Endothelial cell of umbilical vein (primary cell): Measurements from ENCODE around the gene POPDC3. TPM values are rescaled to one million over a fixed set of nuclear protein-coding genes. Genes with fewer than 3 reads are reported as not detected.

Experiments used
- BruUV-seq: library from RNA; stranded (reverse); fragments of 400-500 nt; replicated peaks from 2 replicates; lab custom pipeline; 2021; lab: Mats Ljungman, UMichigan
- CTCF ChIA-PET: fragments of 300-600, 350-600 bp; sonication (Branson Sonifier 250); formaldehyde crosslinking; loops from one replicate; lab custom pipeline; 2021; ENCODE audit warnings: antibody characterized with exemption, inconsistent platforms; lab: Charles Lee
- POLR2A ChIA-PET: fragments of 300-600, 350-600 bp; sonication (Branson Sonifier 250); formaldehyde crosslinking; loops from one replicate; lab custom pipeline; 2021; ENCODE audit warnings: antibody characterized with exemption, inconsistent platforms; lab: Charles Lee
- DNase-seq: peaks from one replicate; pipeline ENCODE4 v3.0.0-alpha.2; 2011; ENCODE audit warnings: low read depth, low spot score
- FAIRE-seq: peaks from 2 replicates; lab custom pipeline; 2011; peaks lifted over from hg19 to GRCh38; lab: Jason Lieb, UNC
- H2AFZ ChIP-seq: 2 replicates; pipeline ENCODE4 v1.6.0; 2012; ENCODE audit warnings: low read depth, low read length, control low read depth, inconsistent platforms
- H3K27ac ChIP-seq: 2 replicates; pipeline ENCODE4 v1.5.1; 2011; ENCODE audit warnings: low read depth, mild to moderate bottlenecking, control low read depth, low read length, moderate library complexity; ENCODE audit not compliant: insufficient read depth
- H3K27me3 ChIP-seq, 2 experiments: 2 replicates each; pipeline versions ENCODE4 v1.6.0 to v1.6.1; 2011; ENCODE audit warnings: low read length in 2 of 2, mixed read lengths in 1 of 2; ENCODE audit not compliant: control insufficient read depth in 2 of 2, insufficient read depth in 2 of 2
- H3K36me3 ChIP-seq, 2 experiments: 2 replicates in 1 of 2; 3 replicates in 1 of 2; pipeline ENCODE4 v1.5.1; 2011; ENCODE audit warnings: low read length in 2 of 2, mild to moderate bottlenecking in 1 of 2, moderate library complexity in 1 of 2; ENCODE audit not compliant: control insufficient read depth in 2 of 2, insufficient read depth in 2 of 2; ENCODE audit errors: extremely low read depth in 1 of 2
- H3K4me1 ChIP-seq: 3 replicates; pipeline ENCODE4 v1.5.1; 2011; ENCODE audit warnings: mild to moderate bottlenecking, low read length; ENCODE audit not compliant: control insufficient read depth, insufficient read depth; ENCODE audit errors: extremely low read depth
- H3K4me2 ChIP-seq: 2 replicates; pipeline ENCODE4 v1.6.1; 2011; ENCODE audit warnings: low read length, control low read depth, mixed read lengths; ENCODE audit not compliant: insufficient read depth
- H3K4me3 ChIP-seq, 3 experiments: fragments of 200-600 bp in 1 of 3; sonication (generic), shearing (Covaris generic) in 1 of 3; replicated peaks in 1 of 3; 2 replicates each; pipeline ENCODE4 v1.5.1; 2011 to 2016; ENCODE audit warnings: control low read depth in 3 of 3, low read length in 3 of 3, mild to moderate bottlenecking in 2 of 3, inconsistent platforms in 1 of 3, low read depth in 1 of 3, moderate library complexity in 1 of 3; ENCODE audit not compliant: insufficient read depth in 1 of 3
- H3K79me2 ChIP-seq: 2 replicates; pipeline ENCODE4 v1.6.0; 2012; ENCODE audit warnings: low read length, inconsistent platforms; ENCODE audit not compliant: control insufficient read depth, insufficient read depth
- H3K9ac ChIP-seq: replicated peaks from 2 replicates; pipeline ENCODE3; 2011; ENCODE audit warnings: low read length, control low read depth; ENCODE audit not compliant: insufficient read depth; ENCODE audit errors: extremely low read depth
- H3K9me1 ChIP-seq: replicated peaks from 3 replicates; pipeline ENCODE4 v1.6.0; 2011; ENCODE audit warnings: mild to moderate bottlenecking, low read length; ENCODE audit not compliant: control insufficient read depth, insufficient read depth; ENCODE audit errors: extremely low read depth
- H3K9me3 ChIP-seq: replicated peaks from 2 replicates; pipeline ENCODE4 v1.5.1; 2012; ENCODE audit warnings: low read length, inconsistent platforms; ENCODE audit not compliant: control insufficient read depth, insufficient read depth
- H4K20me1 ChIP-seq: replicated peaks from 2 replicates; pipeline ENCODE3; 2011; ENCODE audit warnings: mild to moderate bottlenecking, low read length; ENCODE audit not compliant: control insufficient read depth, insufficient read depth; ENCODE audit errors: extremely low read depth
- CTCF ChIP-seq, 2 donors: IDR thresholded peaks; 1 replicate in 1 of 2; 2 replicates in 1 of 2; pipeline ENCODE4 v1.5.1; 2011; ENCODE audit warnings: low read length in 2 of 2, mild to moderate bottlenecking in 2 of 2, moderate library complexity in 2 of 2, control low read depth in 1 of 2, inconsistent platforms in 1 of 2, low read depth in 1 of 2; ENCODE audit not compliant: insufficient read depth in 1 of 2; ENCODE audit errors: extremely low read depth in 1 of 2
- EZH2 ChIP-seq: IDR thresholded peaks from 2 replicates; pipeline ENCODE4 v1.6.1; 2012; ENCODE audit warnings: borderline replicate concordance, low read depth, mild to moderate bottlenecking, moderate library complexity, low read length, inconsistent platforms; ENCODE audit not compliant: severe bottlenecking
- FOS ChIP-seq: IDR thresholded peaks from 2 replicates; pipeline ENCODE4 v1.6.1; 2011; ENCODE audit warnings: mild to moderate bottlenecking, low read length, moderate library complexity, borderline replicate concordance; ENCODE audit not compliant: insufficient read depth
- JUN ChIP-seq: IDR thresholded peaks from 2 replicates; pipeline ENCODE4 v1.6.1; 2011; ENCODE audit warnings: borderline replicate concordance, low read depth; ENCODE audit not compliant: insufficient read length, insufficient read depth
- MAX ChIP-seq: IDR thresholded peaks from 2 replicates; pipeline ENCODE4 v1.6.1; 2011; ENCODE audit not compliant: insufficient read depth, insufficient read length
- MYC ChIP-seq: IDR thresholded peaks from one replicate; pipeline ENCODE4 v1.6.1; 2011; ENCODE audit warnings: mild to moderate bottlenecking, low read depth, low read length
- POLR2A ChIP-seq: IDR thresholded peaks from 2 replicates; pipeline ENCODE4 v1.6.1; 2012; ENCODE audit warnings: low read depth, mild to moderate bottlenecking, control low read depth, low read length
- POLR2AphosphoS5 ChIP-seq: IDR thresholded peaks from 2 replicates; pipeline ENCODE4 v1.6.1; 2012; ENCODE audit warnings: low read depth, mild to moderate bottlenecking, control low read depth, low read length, moderate library complexity; ENCODE audit not compliant: insufficient read depth
- dilution Hi-C: fragments of 300-500 bp; cut with MboI; formaldehyde crosslinking; loops from one replicate; pipeline ENCODE4 v1.15.0; 2019; ENCODE audit warnings: low sequenced_read_pairs; ENCODE audit not compliant: extremely low pct_ligation_motif_present
- intact Hi-C: fragments of 100-400 bp; cut with micrococcal nuclease; formaldehyde crosslinking; loops from one replicate; pipeline ENCODE4 v1.10.0; 2022
- polyA plus RNA-seq, 4 experiments: library from polyadenylated mRNA; depleted of rRNA in 3 of 4; stranded (reverse) in 3 of 4; unstranded in 1 of 4; fragments of >200 nt; gene quantifications; 2 replicates each; pipeline versions ENCODE4 v1.2.1 to v1.2.3, GENCODE V29; 2011 to 2012; ENCODE audit warnings: missing spikeins in 1 of 4
- total RNA-seq: library from RNA; stranded (reverse); gene quantifications from 2 replicates; pipeline ENCODE4 v1.2.3, GENCODE V29; 2021

Gene POPDC3
- total and polyA plus RNA-seq, 2 donors (not counting 3 experiments of a cell fraction or from before 2014, with no cell fraction given), result 1.6 to 1.7 TPM

GRCh38 chr6:105213272-105213671, 33.5 kb upstream of the POPDC3 start:
- DNase-seq (no peak), FAIRE-seq (no peak)
- Histone ChIP-seq H2AFZ (no peak overlapping the region), H3K4me3 (no peak overlapping the region), H3K9ac (no peak overlapping the region), H3K9me1 (no peaks in the 10 kb centered on the region), H4K20me1 (no peaks in the 10 kb centered on the region), H3K27me3 (no peaks in the 10 kb centered on the region), H3K36me3 (no peaks in the 10 kb centered on the region), H3K79me2 (no peaks in the 10 kb centered on the region), H3K9me3 (no peaks in the 10 kb centered on the region), H3K4me2 (no peak overlapping the region), H3K27ac (no peak overlapping the region), H3K4me1 (peaks cover 21% of the 10 kb centered on the region)
- TF ChIP-seq FOS (no peak), EZH2 (no peak), MYC (no peak)
- no TSS peak for BruUV-seq
- POLR2A ChIA-PET, result no interaction called here
- dilution Hi-C loops, result no loop called here
- CTCF ChIA-PET, result no interaction called here
- intact Hi-C loops, result no loop called here

GRCh38 chr6:105212587-105212986, 32.8 kb upstream of the POPDC3 start:
- Histone ChIP-seq H3K9ac (no peak overlapping the region), H3K27ac (no peak overlapping the region), H3K4me3 (no peak overlapping the region), H3K79me2 (no peaks in the 10 kb centered on the region), H4K20me1 (no peaks in the 10 kb centered on the region), H3K27me3 (no peaks in the 10 kb centered on the region), H2AFZ (no peak overlapping the region), H3K9me1 (no peaks in the 10 kb centered on the region), H3K9me3 (no peaks in the 10 kb centered on the region), H3K36me3 (no peaks in the 10 kb centered on the region), H3K4me1 (peaks cover 26% of the 10 kb centered on the region), H3K4me2 (no peak overlapping the region)
- BruUV-seq, result no TSS peak
- intact Hi-C loops, result no loop called here
- ChIA-PET POLR2A (no interaction called here), CTCF (no interaction called here)
- no peak for FAIRE-seq
- no peak for TF ChIP-seq CTCF (IDR thresholded peaks at IDR 0.05; ENCODE audit: extremely low read depth in 1 of 2, insufficient read depth in 1 of 2, low read depth in 1 of 2, low read length in 2 of 2)
- no peak for TF ChIP-seq POLR2AphosphoS5
- no peak for TF ChIP-seq POLR2A
- no peak for TF ChIP-seq JUN
- no peak for TF ChIP-seq MAX
- dilution Hi-C loops, result no loop called here
- no peak for DNase-seq
